IMR-90 (cell line): ENCODE data around the gene EXPH5. TPM values are rescaled to one million over a fixed set of nuclear protein-coding genes. Genes with fewer than 3 reads are reported as not detected.
"Not testable (repeated sequence)": the region's sequence is repeated elsewhere in the genome, so short reads cannot be mapped to it uniquely, and the experiment has no call there.

Experiments used
- ATAC-seq: fragments of 200-7000 bp; cut with Tn5 transposase; 2 replicates; pipeline ENCODE4 v1.9.1; 2020; ENCODE audit warnings: low read depth, mild to moderate bottlenecking, moderate library complexity
- BruUV-seq: library from RNA; stranded (reverse); fragments of 400-500 nt; replicated peaks from 2 replicates; lab custom pipeline; 2021; lab: Mats Ljungman, UMichigan
- CTCF ChIA-PET: fragments of 300-600 bp; formaldehyde crosslinking; extraction: SDS; loops from one replicate; lab custom pipeline; 2021; ENCODE audit warnings: antibody characterized with exemption; lab: Yijun Ruan, JAX
- POLR2A ChIA-PET: fragments of 300-600 bp; sonication (Branson Sonifier 250); formaldehyde crosslinking; loops from one replicate; lab custom pipeline; 2022; ENCODE audit warnings: antibody characterized with exemption; ENCODE audit not compliant: unreplicated experiment; lab: Charles Lee
- DNase-seq: peaks from one replicate; pipeline ENCODE4 v3.0.0; 2013
- H2AFZ ChIP-seq: replicated peaks from 2 replicates; pipeline ENCODE3; 2013; ENCODE audit warnings: low read length, mild to moderate bottlenecking; ENCODE audit not compliant: poor library complexity
- H2AK5ac ChIP-seq: 2 replicates; pipeline ENCODE4 v1.6.1; 2013; ENCODE audit warnings: low read depth, low read length, inconsistent platforms
- H2AK9ac ChIP-seq: replicated peaks from 2 replicates; pipeline ENCODE3; 2013; ENCODE audit warnings: mild to moderate bottlenecking, low read depth, low read length, moderate library complexity; ENCODE audit not compliant: poor library complexity
- H2BK120ac ChIP-seq: 2 replicates; pipeline ENCODE4 v1.6.1; 2013; ENCODE audit warnings: low read depth, low read length, inconsistent platforms
- H2BK15ac ChIP-seq: 3 replicates; pipeline ENCODE4 v1.6.1; 2013; ENCODE audit warnings: low read depth, low read length, inconsistent platforms
- H2BK20ac ChIP-seq: 2 replicates; pipeline ENCODE4 v1.6.1; 2013; ENCODE audit warnings: low read depth, mild to moderate bottlenecking, inconsistent platforms, low read length, moderate library complexity
- H2BK5ac ChIP-seq: 2 replicates; pipeline ENCODE4 v1.6.1; 2013; ENCODE audit warnings: mild to moderate bottlenecking, low read depth, low read length, inconsistent platforms; ENCODE audit not compliant: poor library complexity, severe bottlenecking
- H3K14ac ChIP-seq: replicated peaks from 2 replicates; pipeline ENCODE4 v1.6.1; 2013; ENCODE audit warnings: low read depth, low read length, inconsistent platforms
- H3K18ac ChIP-seq: 2 replicates; pipeline ENCODE4 v1.6.1; 2013; ENCODE audit warnings: low read depth, low read length, control low read depth
- H3K23ac ChIP-seq: 2 replicates; pipeline ENCODE4 v1.6.1; 2013; ENCODE audit warnings: low read depth, low read length, inconsistent platforms
- H3K27ac ChIP-seq: 2 replicates; pipeline ENCODE4 v1.5.1; 2013; ENCODE audit warnings: mild to moderate bottlenecking, control low read depth, low read length; ENCODE audit not compliant: insufficient read depth
- H3K27me3 ChIP-seq: 2 replicates; pipeline ENCODE4 v1.6.1; 2013; ENCODE audit warnings: low read length; ENCODE audit not compliant: control insufficient read depth, insufficient read depth
- H3K36me3 ChIP-seq: 2 replicates; pipeline ENCODE4 v1.6.1; 2013; ENCODE audit warnings: low read length, mixed read lengths; ENCODE audit not compliant: control insufficient read depth, insufficient read depth
- H3K4ac ChIP-seq: 2 replicates; pipeline ENCODE4 v1.6.1; 2013; ENCODE audit warnings: low read depth, low read length, inconsistent platforms
- H3K4me1 ChIP-seq: 2 replicates; pipeline ENCODE4 v1.6.1; 2013; ENCODE audit warnings: low read length, mixed read lengths; ENCODE audit not compliant: control insufficient read depth, insufficient read depth
- H3K4me2 ChIP-seq: 2 replicates; pipeline ENCODE4 v1.6.1; 2013; ENCODE audit warnings: low read depth, mild to moderate bottlenecking, control low read depth, low read length, moderate library complexity
- H3K4me3 ChIP-seq: 2 replicates; pipeline ENCODE4 v1.5.1; 2013; ENCODE audit warnings: low read depth, mild to moderate bottlenecking, control low read depth, low read length, moderate library complexity; ENCODE audit not compliant: insufficient read depth
- H3K56ac ChIP-seq: 2 replicates; pipeline ENCODE4 v1.6.1; 2013; ENCODE audit warnings: low read length, inconsistent platforms; ENCODE audit not compliant: insufficient read depth; ENCODE audit errors: extremely low read depth
- H3K79me1 ChIP-seq, 2 experiments: 2 replicates each; pipeline ENCODE4 v1.6.1; 2013; ENCODE audit warnings: low read length in 2 of 2, inconsistent platforms in 1 of 2, low read depth in 1 of 2
- H3K9ac ChIP-seq: 2 replicates; pipeline ENCODE4 v1.6.1; 2013; ENCODE audit warnings: low read depth, low read length, control low read depth
- H3K9me1 ChIP-seq: 2 replicates; pipeline ENCODE4 v1.6.1; 2013; ENCODE audit warnings: low read length, inconsistent platforms; ENCODE audit not compliant: insufficient read depth
- H3K9me3 ChIP-seq: 2 replicates; pipeline ENCODE4 v1.6.1; 2013; ENCODE audit warnings: low read length; ENCODE audit not compliant: control insufficient read depth, insufficient read depth
- H4K20me1 ChIP-seq: 2 replicates; pipeline ENCODE4 v1.6.1; 2013; ENCODE audit warnings: low read length, inconsistent platforms; ENCODE audit not compliant: insufficient read depth
- H4K5ac ChIP-seq: 2 replicates; pipeline ENCODE4 v1.6.1; 2013; ENCODE audit warnings: mild to moderate bottlenecking, low read depth, low read length, control low read depth
- H4K8ac ChIP-seq, 2 experiments: 2 replicates each; pipeline ENCODE4 v1.6.1; 2013; ENCODE audit warnings: low read depth in 2 of 2, low read length in 2 of 2, control low read depth in 1 of 2, inconsistent platforms in 1 of 2
- H4K91ac ChIP-seq: 2 replicates; pipeline ENCODE4 v1.6.1; 2013; ENCODE audit warnings: low read depth, low read length, inconsistent platforms; ENCODE audit not compliant: insufficient read depth
- WGBS, 2 experiments: methylation state at CpG; one replicate each; pipeline versions ENCODE4 v1.1.5 to v1.1.7; 2013; ENCODE audit warnings: missing lambda C conversion rate in 2 of 2; ENCODE audit not compliant: insufficient read length in 1 of 2; ENCODE audit errors: extremely low coverage in 2 of 2; 5-methylcytosine and 5-hydroxymethylcytosine counted together
- dilution Hi-C: fragments of 300-500 bp; cut with HindIII; formaldehyde crosslinking; loops from one replicate; pipeline ENCODE4 v1.14.3; 2018; ENCODE audit warnings: low sequenced_read_pairs; ENCODE audit not compliant: unreplicated experiment
- in situ Hi-C: fragments of 300-500 bp; cut with MboI; formaldehyde crosslinking; loops from 3 replicates; pipeline ENCODE4 v1.14.3; 2019; ENCODE audit warnings: low sequenced_read_pairs, inconsistent platforms, mixed read lengths
- intact Hi-C: fragments of 100-400 bp; cut with micrococcal nuclease; formaldehyde crosslinking; loops from 2 replicates; pipeline ENCODE4 v1.10.0; 2022
- polyA plus RNA-seq, 3 experiments: library from polyadenylated mRNA; depleted of rRNA; stranded (reverse); fragments of >200 nt; gene quantifications; 2 replicates each; pipeline ENCODE4 v1.2.3, GENCODE V29; 2012; ENCODE audit warnings: low replicate concordance in 1 of 3
- total RNA-seq: library from RNA; depleted of rRNA; stranded (reverse); fragments of >200 nt; gene quantifications from 2 replicates; pipeline ENCODE4 v1.2.3, GENCODE V29; 2012
- TF ChIP-seq, protein P1 (sequence below): conservative IDR thresholded peaks from 2 replicates; pipeline ENCODE4 v1.5.1; 2012; ENCODE audit warnings: mild to moderate bottlenecking, low read depth, low read length, improper control_type of control experiment

Gene EXPH5
- total and polyA plus RNA-seq, 2 of the 4 experiments (the other 2 are of a cell fraction), result 0.05 to 0.72 TPM

GRCh38 chr11:108593214-108593922 lies at the start of gene EXPH5 (continued):
- TF ChIP-seq, protein P1, sequence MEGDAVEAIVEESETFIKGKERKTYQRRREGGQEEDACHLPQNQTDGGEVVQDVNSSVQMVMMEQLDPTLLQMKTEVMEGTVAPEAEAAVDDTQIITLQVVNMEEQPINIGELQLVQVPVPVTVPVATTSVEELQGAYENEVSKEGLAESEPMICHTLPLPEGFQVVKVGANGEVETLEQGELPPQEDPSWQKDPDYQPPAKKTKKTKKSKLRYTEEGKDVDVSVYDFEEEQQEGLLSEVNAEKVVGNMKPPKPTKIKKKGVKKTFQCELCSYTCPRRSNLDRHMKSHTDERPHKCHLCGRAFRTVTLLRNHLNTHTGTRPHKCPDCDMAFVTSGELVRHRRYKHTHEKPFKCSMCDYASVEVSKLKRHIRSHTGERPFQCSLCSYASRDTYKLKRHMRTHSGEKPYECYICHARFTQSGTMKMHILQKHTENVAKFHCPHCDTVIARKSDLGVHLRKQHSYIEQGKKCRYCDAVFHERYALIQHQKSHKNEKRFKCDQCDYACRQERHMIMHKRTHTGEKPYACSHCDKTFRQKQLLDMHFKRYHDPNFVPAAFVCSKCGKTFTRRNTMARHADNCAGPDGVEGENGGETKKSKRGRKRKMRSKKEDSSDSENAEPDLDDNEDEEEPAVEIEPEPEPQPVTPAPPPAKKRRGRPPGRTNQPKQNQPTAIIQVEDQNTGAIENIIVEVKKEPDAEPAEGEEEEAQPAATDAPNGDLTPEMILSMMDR, result no peak

GRCh38 chr11:108641752-108642151 lies 48.2 kb upstream of the EXPH5 start:
- CTCF ChIA-PET, result not testable (repeated sequence)

More at GRCh38 chr11:108641752-108642151, 48.2 kb upstream of the EXPH5 start:
- H2AK9ac ChIP-seq, H3K9me3 ChIP-seq, BruUV-seq, H3K4me1 ChIP-seq, H3K56ac ChIP-seq, H3K27ac ChIP-seq, POLR2A ChIA-PET, H3K27me3 ChIP-seq, H4K5ac ChIP-seq, H3K4ac ChIP-seq, H3K4me3 ChIP-seq, dilution Hi-C loops, H3K23ac ChIP-seq, intact Hi-C loops, H2AK5ac ChIP-seq, H4K91ac ChIP-seq, H3K9ac ChIP-seq, H3K14ac ChIP-seq, ATAC-seq, H2BK5ac ChIP-seq, H2BK15ac ChIP-seq, H2AFZ ChIP-seq, H2BK20ac ChIP-seq, H3K36me3 ChIP-seq, DNase-seq, in situ Hi-C loops, H3K4me2 ChIP-seq, H2BK120ac ChIP-seq, H3K79me1 ChIP-seq, H3K9me1 ChIP-seq, H3K18ac ChIP-seq, H4K20me1 ChIP-seq, H4K8ac ChIP-seq: not testable (repeated sequence)
- 56% methylated on average over 1 of the region's 1 CpG; no CpG with 5 or more reads in 1 of the 2 experiments for WGBS, 2 experiments
